Activated CD4-positive, alpha-beta T cell treated with anti-CD3 and anti-CD28 coated beads, Interleukin-2, amount 10 ng/mL, durations not matched to agents 24 days and 14 days (primary cell): ENCODE results near the gene P2RY2. TPM values are rescaled to one million over a fixed set of nuclear protein-coding genes. Genes with fewer than 3 reads are reported as not detected.
"Not testable (repeated sequence)": the region's sequence is repeated elsewhere in the genome, so short reads cannot be mapped to it uniquely, and the experiment has no call there.

Experiments used
- DNase-seq: peaks from one replicate; pipeline ENCODE4 v3.0.0; 2022
- H3K27ac Mint-ChIP-seq: one replicate; pipeline ENCODE4 v1.8.0; 2022; ENCODE audit warnings: mild to moderate bottlenecking, mixed read lengths
- H3K27me3 Mint-ChIP-seq: one replicate; pipeline ENCODE4 v1.8.0; 2022; ENCODE audit warnings: mixed read lengths
- H3K36me3 Mint-ChIP-seq: one replicate; pipeline ENCODE4 v1.8.0; 2022; ENCODE audit warnings: low read depth, mild to moderate bottlenecking, mixed read lengths
- H3K4me1 Mint-ChIP-seq: one replicate; pipeline ENCODE4 v1.8.0; 2021; ENCODE audit warnings: mixed read lengths
- H3K4me3 Mint-ChIP-seq: one replicate; pipeline ENCODE4 v1.8.0; 2022; ENCODE audit warnings: mild to moderate bottlenecking, moderate library complexity, mixed read lengths
- H3K9me3 Mint-ChIP-seq: one replicate; pipeline ENCODE4 v1.8.0; 2021; ENCODE audit warnings: mixed read lengths
- intact Hi-C: fragments of 100-400 bp; cut with micrococcal nuclease; formaldehyde crosslinking; loops from one replicate; pipeline ENCODE4 v1.15.1; 2023
- total RNA-seq: library from RNA; stranded (reverse); gene quantifications from 2 replicates; pipeline ENCODE4 v1.2.3, GENCODE V29; 2022

P2RY2 gene
- total RNA-seq, 1 donor from 2014 or later, result not detected

DNA sequence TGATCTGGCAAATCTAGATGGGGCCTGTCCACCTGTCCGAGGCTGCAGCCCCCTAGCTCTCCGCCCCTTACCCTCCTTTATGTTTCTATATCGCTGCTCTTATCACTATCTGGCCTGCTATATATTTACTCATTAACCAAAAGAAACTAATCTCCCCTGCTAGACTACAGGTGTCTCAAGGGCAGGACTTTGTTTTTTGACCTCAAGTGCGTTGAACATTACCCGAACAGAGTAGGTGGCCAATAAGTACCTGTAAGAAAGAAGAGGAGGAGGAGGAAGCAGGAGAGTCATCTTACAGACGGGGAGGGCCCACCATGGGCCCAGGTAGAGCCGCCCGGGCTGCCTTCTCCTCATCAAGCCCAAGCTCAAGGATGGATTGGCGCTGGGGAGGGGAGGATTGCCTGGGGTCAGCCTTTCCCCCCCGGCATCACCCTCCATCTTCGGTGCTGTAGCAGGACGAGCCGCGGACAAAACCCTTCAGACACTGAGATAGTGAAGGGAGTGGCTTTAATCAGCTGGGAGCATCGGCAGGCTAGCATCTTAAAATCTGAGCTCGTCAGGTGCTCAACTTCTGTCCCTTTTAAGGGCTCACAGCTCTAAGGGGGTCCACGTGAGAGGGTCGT, 52.9 kb downstream of the P2RY2 start:
- intact Hi-C loops, result no loop called here
- peaks cover 2% of the 10 kb centered on the region for H3K4me1 Mint-ChIP-seq
- H3K36me3 Mint-ChIP-seq, result no peaks in the 10 kb centered on the region
- H3K4me3 Mint-ChIP-seq, result no peak overlapping the region
- no peaks in the 10 kb centered on the region for H3K9me3 Mint-ChIP-seq
- no peak for DNase-seq
- peaks cover 17% of the 10 kb centered on the region for H3K27me3 Mint-ChIP-seq
- no peak overlapping the region for H3K27ac Mint-ChIP-seq

DNA sequence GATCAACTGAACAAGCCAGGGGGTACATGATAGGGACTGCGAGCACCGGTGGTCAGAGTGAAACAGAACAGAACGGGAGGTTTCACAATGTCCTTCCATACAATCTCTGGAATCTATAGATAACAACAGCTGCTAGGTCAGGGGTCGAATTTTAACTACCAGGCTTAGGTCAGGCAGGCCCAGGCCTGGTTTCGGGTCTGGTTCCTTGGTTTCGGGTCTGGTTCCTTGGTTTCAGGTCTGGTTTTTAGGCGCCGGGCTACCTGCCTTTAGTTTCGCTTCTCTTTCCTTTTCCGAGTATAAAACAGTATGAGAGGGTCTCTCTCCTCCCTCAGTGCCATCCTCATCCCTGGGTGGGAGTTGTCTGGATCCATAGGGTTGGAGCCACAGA, 53.4 kb downstream of the P2RY2 start:
- DNase-seq, H3K4me1 Mint-ChIP-seq, intact Hi-C loops, H3K36me3 Mint-ChIP-seq, H3K4me3 Mint-ChIP-seq, H3K27ac Mint-ChIP-seq, H3K9me3 Mint-ChIP-seq: not testable (repeated sequence)
- H3K27me3 Mint-ChIP-seq, result peaks cover 13% of the 10 kb centered on the region

DNA sequence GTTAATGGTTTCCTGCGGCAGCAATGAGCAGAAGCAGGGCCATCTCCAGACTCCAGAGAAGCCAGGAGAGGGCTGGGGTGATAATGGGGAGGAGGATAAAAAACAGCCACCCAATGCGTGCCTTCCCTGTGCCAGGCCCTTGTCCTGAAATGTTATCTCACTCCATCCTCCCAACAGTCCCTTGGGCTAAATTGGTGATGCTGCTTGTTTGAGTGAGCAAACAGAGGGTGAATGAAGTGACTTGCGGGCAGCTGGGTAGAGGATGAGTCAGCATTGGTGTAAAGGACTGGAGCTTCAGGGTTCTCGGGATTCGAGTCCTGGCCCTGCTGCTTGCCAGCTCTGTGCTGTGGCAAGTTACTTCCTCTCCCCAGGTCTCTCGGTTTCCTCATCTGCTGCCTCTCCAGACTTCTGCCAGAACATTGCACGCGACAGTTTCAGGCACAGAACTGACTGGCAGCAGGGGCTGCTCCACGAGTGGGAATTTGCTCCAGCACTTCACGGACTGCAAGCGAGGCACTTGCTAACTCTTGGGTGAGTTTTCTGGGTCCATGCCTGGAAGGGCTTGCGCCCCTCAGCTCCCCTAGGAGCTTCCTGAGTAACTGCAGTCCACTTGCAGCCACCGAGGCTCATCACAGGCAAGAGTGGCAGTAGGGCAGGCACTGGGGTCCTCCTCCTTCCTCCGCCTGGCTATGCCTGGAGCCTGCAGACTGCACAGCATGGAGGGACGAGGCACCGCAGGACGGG, 54.0 kb downstream of the P2RY2 start, which contains the start of gene P2RY6:
Gene P2RY6, plus strand, starts transcription at position 403 of the 744 bp plus-strand sequence. CDS start 24,181 bp downstream, outside the sequence.
- intact Hi-C loops, result no loop called here
- no peak within 1 kb of the TSS for H3K4me3 Mint-ChIP-seq
- H3K9me3 Mint-ChIP-seq, result no peaks in the 10 kb centered on the region
- H3K27me3 Mint-ChIP-seq, result peaks cover 12% of the 10 kb centered on the region
- no peak for DNase-seq
- H3K36me3 Mint-ChIP-seq, result no peaks in the 10 kb centered on the region
- peaks cover 2% of the 10 kb centered on the region for H3K4me1 Mint-ChIP-seq
- H3K27ac Mint-ChIP-seq, result no peak within 1 kb of the TSS

DNA sequence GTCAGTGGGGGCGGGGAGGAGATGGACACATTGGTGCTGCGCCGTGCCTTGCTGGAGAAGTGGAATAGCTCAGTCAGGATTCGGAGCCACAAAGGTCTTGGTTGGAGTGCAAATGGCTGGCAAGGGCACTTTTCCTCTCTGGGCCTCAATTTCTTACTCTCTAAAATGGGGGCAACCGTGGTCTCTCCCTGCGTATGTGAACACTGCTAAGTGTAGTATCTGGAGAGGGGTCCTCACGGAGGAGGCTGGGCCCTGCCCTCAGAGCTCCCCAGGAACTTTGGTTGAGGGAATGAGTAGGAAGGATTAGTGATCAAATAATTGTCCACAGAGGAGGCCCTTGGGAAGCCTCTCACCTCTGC, 54.6 kb downstream of the P2RY2 start:
- intact Hi-C loops, result no loop called here
- peaks cover 2% of the 10 kb centered on the region for H3K4me1 Mint-ChIP-seq
- no peak overlapping the region for H3K27ac Mint-ChIP-seq
- no peak for DNase-seq
- H3K4me3 Mint-ChIP-seq, result no peak overlapping the region
- H3K9me3 Mint-ChIP-seq, result no peaks in the 10 kb centered on the region
- H3K27me3 Mint-ChIP-seq, result peaks cover 12% of the 10 kb centered on the region
- no peaks in the 10 kb centered on the region for H3K36me3 Mint-ChIP-seq

DNA sequence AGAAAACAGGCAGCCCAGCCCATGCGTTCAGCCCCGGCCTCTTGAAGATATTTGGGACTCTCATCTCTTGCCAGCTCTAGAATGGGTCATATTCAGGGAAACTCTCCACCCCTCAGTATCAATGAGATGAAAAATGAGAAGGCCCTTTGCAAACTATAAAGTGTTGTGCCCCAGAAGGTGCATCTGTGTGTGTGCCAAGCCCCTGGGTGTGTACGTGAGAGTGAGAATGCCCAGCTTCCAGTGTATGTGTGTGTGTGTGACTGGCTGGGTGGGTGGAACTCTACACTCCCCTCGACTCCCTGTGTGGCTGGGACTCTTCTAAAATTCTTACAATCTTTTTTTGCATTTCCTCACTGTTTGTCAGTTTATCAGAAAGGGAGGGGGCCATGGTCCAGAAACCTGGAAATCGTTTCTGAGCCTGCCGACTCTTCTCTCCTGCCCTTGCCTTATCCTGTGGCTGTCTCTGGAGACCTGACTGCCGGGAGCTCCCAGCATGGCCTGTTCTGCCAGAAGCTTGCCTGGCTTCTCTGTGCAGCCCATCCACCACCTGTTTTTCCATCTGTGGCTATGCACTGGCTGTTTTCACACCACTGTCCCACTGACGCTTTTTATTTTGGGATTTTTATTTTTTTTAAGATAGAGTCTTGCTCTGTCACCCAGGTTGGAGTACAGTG, 55.3 kb downstream of the P2RY2 start:
- no peak overlapping the region for H3K27ac Mint-ChIP-seq
- H3K9me3 Mint-ChIP-seq, result no peaks in the 10 kb centered on the region
- H3K4me3 Mint-ChIP-seq, result no peak overlapping the region
- no peak for DNase-seq
- H3K27me3 Mint-ChIP-seq, result peaks cover 12% of the 10 kb centered on the region
- H3K4me1 Mint-ChIP-seq, result peaks cover 2% of the 10 kb centered on the region
- intact Hi-C loops, result no loop called here
- H3K36me3 Mint-ChIP-seq, result no peaks in the 10 kb centered on the region

DNA sequence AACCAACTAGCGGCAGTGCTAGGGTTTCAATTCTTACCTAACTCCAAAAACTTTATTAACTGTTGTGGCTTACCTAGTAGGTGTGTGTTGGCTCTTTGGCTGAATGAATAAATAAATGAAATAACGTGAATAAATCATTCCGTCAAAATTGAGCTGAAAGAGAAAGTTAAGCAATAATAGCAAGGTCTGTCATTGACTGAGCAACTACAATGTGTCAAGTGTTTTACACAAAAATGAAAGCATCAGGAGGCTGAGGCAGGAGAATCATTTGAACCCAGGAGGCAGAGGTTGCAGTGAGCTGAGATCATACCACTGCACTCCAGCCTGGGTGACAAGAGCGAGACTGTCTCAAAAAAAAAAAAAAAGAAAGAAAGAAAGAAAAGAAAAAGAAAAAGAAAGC, 56.1 kb downstream of the P2RY2 start:
- H3K36me3 Mint-ChIP-seq, intact Hi-C loops, H3K4me1 Mint-ChIP-seq, DNase-seq, H3K27ac Mint-ChIP-seq, H3K9me3 Mint-ChIP-seq, H3K4me3 Mint-ChIP-seq: not testable (repeated sequence)
- peaks cover 10% of the 10 kb centered on the region for H3K27me3 Mint-ChIP-seq

DNA sequence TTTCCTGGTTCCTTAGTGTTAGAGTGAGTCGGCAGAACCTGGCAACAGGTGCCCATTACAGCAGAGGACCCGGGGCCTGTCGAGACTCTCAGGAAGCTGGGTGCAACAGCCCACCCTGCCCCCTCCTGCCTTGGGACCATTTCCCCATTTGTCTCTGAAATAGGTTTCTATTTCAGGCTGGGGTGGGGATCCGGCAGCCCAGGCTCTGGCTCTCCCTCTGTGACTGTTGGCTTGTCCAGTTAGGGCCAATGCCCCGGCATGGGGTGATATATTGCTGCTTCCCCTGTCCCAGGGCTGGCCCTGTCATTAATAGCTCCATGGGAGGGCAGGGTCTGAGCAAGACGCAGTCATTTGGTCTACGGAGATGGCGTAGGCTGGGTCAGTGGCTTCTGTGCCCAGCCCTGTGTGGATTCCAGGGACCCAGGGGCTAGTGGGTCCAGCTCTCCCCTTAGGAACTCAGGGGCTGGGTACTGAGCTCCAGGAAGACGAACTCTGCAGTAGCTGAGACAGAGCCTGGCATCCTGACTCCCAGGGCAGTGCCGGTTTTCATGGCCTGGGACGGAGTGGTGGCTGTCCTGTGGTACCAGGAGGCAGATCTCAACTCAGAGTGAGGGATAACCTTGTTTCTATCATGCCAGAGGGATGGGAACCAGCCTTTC, 56.8 kb downstream of the P2RY2 start:
- Mint-ChIP-seq H3K9me3 (no peaks in the 10 kb centered on the region), H3K36me3 (no peaks in the 10 kb centered on the region), H3K4me3 (no peak overlapping the region), H3K27me3 (peaks cover 10% of the 10 kb centered on the region), H3K4me1 (no peaks in the 10 kb centered on the region), H3K27ac (no peak overlapping the region)
- intact Hi-C loops, result no loop called here
- no peak for DNase-seq

DNA sequence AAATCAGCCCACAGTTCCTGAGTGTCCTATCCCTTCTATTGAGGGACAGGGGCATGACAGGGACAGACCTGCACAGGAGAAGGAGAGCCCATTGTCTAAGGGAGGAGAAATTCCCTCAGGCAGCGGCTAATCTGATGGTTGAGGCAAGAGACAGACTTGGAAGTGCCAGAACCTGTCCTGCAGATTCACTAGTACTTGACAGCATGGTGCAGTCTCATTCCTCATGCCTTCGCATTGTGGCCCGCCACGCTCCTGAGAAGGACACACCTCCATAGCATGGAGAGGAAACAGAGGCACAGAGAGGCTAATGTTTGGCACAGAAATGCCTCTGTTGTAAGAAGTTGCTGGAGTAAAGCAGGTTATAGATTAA, 57.3 kb downstream of the P2RY2 start:
- H3K36me3 Mint-ChIP-seq, result no peaks in the 10 kb centered on the region
- no peaks in the 10 kb centered on the region for H3K4me1 Mint-ChIP-seq
- no peak overlapping the region for H3K27ac Mint-ChIP-seq
- H3K9me3 Mint-ChIP-seq, result no peaks in the 10 kb centered on the region
- intact Hi-C loops, result no loop called here
- no peak for DNase-seq
- no peak overlapping the region for H3K4me3 Mint-ChIP-seq
- peaks cover 10% of the 10 kb centered on the region for H3K27me3 Mint-ChIP-seq

DNA sequence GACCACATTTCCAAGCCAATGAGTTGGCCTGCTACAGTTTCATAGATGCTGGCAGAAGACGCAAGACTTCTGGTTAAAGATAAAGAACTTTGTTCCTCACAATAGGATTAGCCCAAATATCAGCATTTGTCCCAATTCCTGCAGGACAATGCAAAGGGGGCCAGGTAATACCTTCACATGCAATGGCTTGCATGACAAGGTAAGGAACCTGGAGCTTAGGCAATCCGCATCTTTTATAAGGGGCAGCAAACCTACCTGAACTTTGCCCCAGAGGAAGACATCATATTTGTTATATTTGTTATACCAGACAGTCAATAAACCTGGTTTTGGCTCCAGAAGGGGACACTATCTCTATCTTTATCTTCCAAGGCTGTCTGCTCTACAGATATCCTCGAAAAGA, 59.4 kb downstream of the P2RY2 start:
- H3K27me3 Mint-ChIP-seq, result peaks cover 10% of the 10 kb centered on the region
- DNase-seq, result no peak
- H3K9me3 Mint-ChIP-seq, result no peaks in the 10 kb centered on the region
- intact Hi-C loops, result no loop called here
- no peak overlapping the region for H3K27ac Mint-ChIP-seq
- H3K4me1 Mint-ChIP-seq, result peaks cover 7% of the 10 kb centered on the region
- H3K36me3 Mint-ChIP-seq, result no peaks in the 10 kb centered on the region
- no peak overlapping the region for H3K4me3 Mint-ChIP-seq

DNA sequence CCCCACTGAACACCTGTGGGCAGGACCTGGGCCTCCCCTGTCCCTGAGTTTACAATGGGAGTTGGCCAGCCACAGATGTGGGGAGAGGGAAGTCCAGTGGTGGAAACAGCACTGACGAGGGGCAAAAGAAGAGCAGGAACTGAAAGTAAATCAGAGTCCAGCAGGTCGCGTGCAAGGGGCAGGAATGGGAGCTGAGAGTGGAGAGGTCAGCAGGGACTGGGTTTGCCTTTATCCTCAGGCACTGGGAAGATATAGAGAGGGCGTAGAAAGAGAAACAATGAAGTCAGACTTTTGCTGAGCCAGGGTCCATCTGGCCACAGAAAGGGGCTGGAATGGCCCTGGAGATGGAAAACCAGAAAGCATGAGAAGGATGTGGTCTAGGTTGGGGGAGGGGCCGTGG, 62.5 kb downstream of the P2RY2 start:
- Mint-ChIP-seq H3K4me3 (no peak overlapping the region), H3K27me3 (peaks cover 7% of the 10 kb centered on the region), H3K4me1 (peaks cover 7% of the 10 kb centered on the region), H3K27ac (no peak overlapping the region), H3K36me3 (no peaks in the 10 kb centered on the region), H3K9me3 (no peaks in the 10 kb centered on the region)
- no peak for DNase-seq
- intact Hi-C loops, result no loop called here

DNA sequence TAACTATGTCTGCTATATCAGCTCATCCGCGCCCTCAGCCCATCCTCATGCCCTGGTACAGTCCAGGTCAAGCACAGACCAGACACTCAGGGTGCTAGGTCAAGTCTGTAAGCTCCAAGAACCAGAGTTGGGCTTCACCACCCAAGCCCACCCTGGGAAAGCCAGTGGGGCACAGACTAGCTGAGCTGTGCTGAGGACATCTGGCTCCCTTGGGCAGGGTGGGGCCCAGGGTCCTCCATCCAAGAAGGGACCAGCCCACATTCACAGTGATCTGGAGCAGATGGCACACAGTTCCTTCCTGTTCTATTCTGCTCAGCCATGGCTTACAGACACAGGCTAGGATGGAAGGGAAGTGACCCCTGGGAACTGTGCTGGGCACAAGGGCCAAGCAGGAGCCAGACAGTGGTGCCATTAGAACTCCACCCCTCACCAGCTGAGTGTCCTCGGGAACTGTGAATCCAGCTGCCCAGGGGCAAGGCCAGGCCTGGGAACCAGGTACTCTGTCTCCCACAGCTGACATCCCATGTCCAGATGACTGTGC, 63.2 kb downstream of the P2RY2 start:
- H3K4me1 Mint-ChIP-seq, result peaks cover 7% of the 10 kb centered on the region
- H3K27me3 Mint-ChIP-seq, result peaks cover 7% of the 10 kb centered on the region
- H3K9me3 Mint-ChIP-seq, result no peaks in the 10 kb centered on the region
- DNase-seq, result no peak
- H3K4me3 Mint-ChIP-seq, result no peak overlapping the region
- H3K27ac Mint-ChIP-seq, result no peak overlapping the region
- intact Hi-C loops, result no loop called here
- H3K36me3 Mint-ChIP-seq, result no peaks in the 10 kb centered on the region

DNA sequence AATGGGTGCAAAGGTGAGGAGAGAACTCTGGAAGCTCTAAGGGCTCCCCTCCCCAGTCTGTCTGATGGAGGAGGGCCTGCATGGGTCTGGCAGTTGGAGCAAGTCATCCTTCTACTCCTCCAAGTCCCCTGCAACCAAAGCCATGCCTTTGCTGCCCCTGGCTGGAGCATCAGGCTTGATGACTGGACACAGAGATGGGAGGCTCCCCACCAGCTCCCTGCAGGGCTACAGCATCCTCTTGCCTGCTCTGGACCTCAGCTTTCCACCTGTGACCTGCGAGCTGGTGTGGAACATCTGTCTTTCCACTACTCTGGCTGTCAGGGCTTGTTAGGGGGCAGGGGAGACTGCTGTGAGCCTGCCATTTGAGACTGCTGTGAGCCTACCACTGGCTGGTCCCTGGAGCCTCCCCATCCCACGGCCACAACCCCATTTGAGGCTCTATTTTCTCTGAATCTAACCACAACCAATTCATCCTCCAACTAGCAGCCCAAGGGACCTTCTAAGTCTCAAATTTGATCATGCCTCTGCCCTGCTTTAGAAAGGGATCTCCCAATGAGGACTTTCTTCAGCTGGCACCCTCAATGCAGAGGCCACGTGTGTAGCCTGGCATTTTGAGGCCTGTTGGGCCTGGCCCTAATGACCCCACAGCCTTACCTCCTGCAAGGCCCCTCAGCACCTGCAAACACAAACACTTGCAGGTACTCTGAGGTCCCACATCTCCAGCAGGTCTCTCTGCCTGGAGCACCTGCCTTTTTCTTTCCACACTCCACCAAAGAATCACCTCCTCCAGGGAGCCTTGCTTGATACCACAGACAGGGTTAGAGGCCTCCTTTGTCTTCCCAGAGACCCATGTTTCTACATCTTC, 63.9 kb downstream of the P2RY2 start:
- DNase-seq, result no peak
- peaks cover 2% of the 10 kb centered on the region for H3K27me3 Mint-ChIP-seq
- no peaks in the 10 kb centered on the region for H3K36me3 Mint-ChIP-seq
- no peak overlapping the region for H3K4me3 Mint-ChIP-seq
- H3K9me3 Mint-ChIP-seq, result no peaks in the 10 kb centered on the region
- H3K4me1 Mint-ChIP-seq, result peaks cover 8% of the 10 kb centered on the region
- no peak overlapping the region for H3K27ac Mint-ChIP-seq
- intact Hi-C loops, result no loop called here

DNA sequence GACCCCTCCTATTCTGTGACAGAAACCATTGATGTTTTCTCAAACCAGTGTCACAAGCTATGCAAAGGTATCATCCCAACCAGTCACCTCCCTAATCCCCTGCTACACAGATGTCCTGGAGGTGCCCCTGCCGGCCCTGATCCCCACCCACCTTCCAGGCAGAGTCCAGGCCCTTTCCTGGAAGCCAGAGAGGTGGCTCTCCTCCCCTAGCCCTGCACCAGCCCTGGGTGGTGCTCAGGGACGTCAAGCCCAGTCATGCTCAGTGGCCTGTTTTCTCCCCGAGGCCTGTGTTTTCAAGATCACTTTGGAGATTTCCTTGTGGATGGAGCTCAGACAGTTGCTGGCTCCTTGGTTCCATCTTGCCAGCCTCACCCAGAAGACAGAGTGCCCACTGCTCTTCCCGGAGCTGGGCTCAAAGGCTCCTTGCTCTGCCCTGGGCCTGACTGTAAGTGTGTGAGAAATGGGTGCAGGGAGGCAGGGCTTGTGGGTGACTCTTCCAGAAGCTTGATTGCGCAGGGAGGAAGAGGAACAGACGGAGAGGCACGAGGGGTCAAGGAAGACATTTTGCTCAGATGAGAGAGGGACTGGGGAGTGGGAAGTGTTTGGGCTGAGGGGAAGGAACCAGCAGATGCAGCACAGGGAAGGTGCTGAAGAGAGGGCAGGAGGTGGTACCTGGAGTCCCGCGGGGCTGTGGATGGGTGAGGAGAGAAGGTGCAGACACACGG, 65.4 kb downstream of the P2RY2 start:
- Mint-ChIP-seq H3K27me3 (no peaks in the 10 kb centered on the region), H3K27ac (no peak overlapping the region), H3K36me3 (no peaks in the 10 kb centered on the region), H3K9me3 (no peaks in the 10 kb centered on the region), H3K4me1 (peaks cover 18% of the 10 kb centered on the region), H3K4me3 (no peak overlapping the region)
- no peak for DNase-seq
- intact Hi-C loops, result no loop called here
